ENCODE measurements around the gene CHMP4A.

Gene CHMP4A

DNA sequence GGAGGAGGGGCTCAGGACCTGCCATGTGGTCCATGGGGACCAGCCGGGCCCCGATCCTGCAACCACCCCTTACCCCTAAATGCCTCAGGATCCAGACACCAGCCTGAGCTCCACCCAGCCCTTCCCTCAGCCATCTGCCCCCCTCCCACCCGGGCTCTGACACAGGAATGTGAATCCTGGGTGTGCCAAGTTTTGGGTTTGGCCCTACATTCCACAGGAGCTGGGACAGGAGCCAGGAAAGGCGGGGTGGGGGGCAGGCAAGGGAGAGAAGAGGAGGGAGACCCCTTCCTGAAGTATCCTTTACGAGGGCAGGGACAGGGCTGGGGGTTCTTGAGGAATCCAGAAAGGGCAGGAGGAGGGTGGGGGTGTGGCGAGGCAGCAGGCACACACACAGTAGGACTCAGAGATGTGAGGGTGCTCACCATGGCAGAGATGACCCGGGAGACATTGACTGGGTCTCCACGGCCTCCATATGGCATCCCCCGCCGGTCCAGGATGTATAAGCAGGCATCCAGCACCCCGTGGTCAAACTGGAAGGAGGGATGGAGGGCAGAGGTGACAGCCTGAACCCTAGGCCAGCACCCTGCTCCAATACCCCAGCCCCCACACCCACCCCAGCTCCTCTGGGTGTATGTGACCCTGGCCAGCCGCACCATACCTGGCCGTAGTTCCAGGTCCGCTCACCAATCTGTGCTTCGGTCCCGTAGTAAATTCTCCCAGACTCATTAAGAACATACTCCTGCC, 46.2 kb upstream of the CHMP4A start:
- no peak for DNase-seq (ENCODE audit: low read depth)
- H3K4me3 ChIP-seq (ENCODE audit: low read depth, low read length), result no peak overlapping the region
- TF ChIP-seq, protein P1, sequence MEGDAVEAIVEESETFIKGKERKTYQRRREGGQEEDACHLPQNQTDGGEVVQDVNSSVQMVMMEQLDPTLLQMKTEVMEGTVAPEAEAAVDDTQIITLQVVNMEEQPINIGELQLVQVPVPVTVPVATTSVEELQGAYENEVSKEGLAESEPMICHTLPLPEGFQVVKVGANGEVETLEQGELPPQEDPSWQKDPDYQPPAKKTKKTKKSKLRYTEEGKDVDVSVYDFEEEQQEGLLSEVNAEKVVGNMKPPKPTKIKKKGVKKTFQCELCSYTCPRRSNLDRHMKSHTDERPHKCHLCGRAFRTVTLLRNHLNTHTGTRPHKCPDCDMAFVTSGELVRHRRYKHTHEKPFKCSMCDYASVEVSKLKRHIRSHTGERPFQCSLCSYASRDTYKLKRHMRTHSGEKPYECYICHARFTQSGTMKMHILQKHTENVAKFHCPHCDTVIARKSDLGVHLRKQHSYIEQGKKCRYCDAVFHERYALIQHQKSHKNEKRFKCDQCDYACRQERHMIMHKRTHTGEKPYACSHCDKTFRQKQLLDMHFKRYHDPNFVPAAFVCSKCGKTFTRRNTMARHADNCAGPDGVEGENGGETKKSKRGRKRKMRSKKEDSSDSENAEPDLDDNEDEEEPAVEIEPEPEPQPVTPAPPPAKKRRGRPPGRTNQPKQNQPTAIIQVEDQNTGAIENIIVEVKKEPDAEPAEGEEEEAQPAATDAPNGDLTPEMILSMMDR (IDR thresholded peaks at IDR 0.05; ENCODE audit: low read depth, low read length), result no peak
- TF ChIP-seq, protein P2, sequence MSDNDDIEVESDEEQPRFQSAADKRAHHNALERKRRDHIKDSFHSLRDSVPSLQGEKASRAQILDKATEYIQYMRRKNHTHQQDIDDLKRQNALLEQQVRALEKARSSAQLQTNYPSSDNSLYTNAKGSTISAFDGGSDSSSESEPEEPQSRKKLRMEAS (IDR thresholded peaks at IDR 0.05; ENCODE audit: low read depth, low read length), result no peak
- TF ChIP-seq MYC (IDR thresholded peaks at IDR 0.05; ENCODE audit: low read depth, low read length) (no peak), POLR2A (IDR thresholded peaks at IDR 0.05; ENCODE audit: extremely low read depth, insufficient read length) (no peak)

DNA sequence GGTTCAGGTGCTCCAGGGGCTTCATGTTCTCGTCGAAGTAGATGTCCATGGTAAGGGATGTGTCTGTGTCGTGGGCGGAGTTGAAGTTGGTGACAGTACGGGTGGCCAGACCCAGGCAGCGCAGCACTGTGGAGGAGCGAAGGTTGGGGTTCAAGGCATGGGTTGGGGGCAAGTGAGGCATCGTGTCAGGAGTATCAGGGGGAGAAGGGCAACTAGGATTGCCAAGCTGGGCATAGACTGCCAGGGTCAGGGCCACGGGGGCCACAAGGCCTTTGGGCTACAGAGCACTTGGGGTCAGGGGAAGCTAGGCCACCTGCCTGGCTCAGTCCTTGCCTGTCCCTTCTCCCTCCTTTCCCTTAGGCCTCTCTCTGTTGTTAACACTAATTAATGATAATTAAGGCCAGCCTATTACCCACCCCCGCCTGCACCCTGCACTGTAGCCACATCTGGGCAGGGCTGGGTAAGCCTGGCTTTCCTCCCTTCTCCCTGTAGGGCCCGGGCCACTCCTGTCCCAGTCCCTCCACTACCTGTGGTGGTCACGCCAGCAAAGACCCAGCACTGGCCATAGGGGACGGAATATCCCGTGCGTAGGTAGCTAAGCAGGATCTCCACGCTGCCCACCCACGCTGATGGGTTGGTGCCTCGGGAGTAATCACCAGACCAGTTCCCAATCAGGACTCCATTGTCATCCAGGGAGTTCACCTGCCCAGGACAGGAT, 45.4 kb upstream of the CHMP4A start:
- TF ChIP-seq MYC (IDR thresholded peaks at IDR 0.05; ENCODE audit: low read depth, low read length) (no peak), POLR2A (IDR thresholded peaks at IDR 0.05; ENCODE audit: extremely low read depth, insufficient read length) (no peak)
- TF ChIP-seq, protein P2 (IDR thresholded peaks at IDR 0.05; ENCODE audit: low read depth, low read length), result no peak
- TF ChIP-seq, protein P1 (IDR thresholded peaks at IDR 0.05; ENCODE audit: low read depth, low read length), result no peak
- no peak overlapping the region for H3K4me3 ChIP-seq (ENCODE audit: low read depth, low read length)
- no peak for DNase-seq (ENCODE audit: low read depth)

DNA sequence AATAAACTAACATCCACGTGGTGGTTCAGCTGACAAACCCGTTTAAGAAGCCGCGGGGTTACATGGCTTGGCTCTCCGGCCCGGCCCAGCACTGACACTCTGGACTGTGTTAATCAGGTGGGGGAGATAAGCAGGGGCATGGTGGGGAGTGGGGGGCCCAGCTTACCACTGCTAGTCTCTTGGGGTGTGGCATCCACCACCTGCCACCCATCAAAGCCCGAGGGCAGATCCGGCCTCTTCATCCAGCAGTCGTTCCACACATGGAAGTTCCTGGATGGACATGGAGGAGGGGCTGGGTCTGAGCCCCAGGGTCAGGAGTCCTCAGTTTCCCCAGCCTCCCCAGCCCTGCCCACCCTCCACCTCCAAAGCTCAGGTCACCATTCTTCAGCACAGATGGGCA, 44.8 kb upstream of the CHMP4A start:
- H3K4me3 ChIP-seq (ENCODE audit: low read depth, low read length), result no peak overlapping the region
- TF ChIP-seq POLR2A (IDR thresholded peaks at IDR 0.05; ENCODE audit: extremely low read depth, insufficient read length), result no peak
- TF ChIP-seq, protein P2 (IDR thresholded peaks at IDR 0.05; ENCODE audit: low read depth, low read length), result no peak
- TF ChIP-seq, protein P1 (IDR thresholded peaks at IDR 0.05; ENCODE audit: low read depth, low read length), result no peak
- no peak for TF ChIP-seq MYC (IDR thresholded peaks at IDR 0.05; ENCODE audit: low read depth, low read length)
- DNase-seq (ENCODE audit: low read depth), result no peak

DNA sequence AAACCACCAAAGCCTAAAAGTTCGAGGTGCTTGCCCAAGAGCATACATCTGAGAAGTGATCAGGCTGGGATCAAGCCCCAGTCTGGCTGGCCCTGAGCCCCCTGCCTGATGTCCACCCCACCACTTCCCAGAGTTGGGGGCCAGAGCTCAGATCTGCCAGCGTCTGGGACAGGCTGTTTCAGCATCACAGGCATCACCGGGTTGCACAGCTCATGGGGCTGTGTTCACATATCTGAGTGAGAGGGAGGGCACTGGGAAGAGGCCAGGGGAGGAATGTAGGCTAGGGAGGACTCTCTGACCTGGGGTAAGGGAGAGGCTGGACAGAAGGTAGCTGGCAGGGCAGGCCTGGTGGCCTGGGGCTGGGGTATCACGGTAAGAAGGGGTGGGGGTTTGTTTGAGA, 43.7 kb upstream of the CHMP4A start:
- H3K4me3 ChIP-seq (ENCODE audit: low read depth, low read length), result no peak overlapping the region
- TF ChIP-seq, protein P2 (IDR thresholded peaks at IDR 0.05; ENCODE audit: low read depth, low read length), result no peak
- no peak for TF ChIP-seq POLR2A (IDR thresholded peaks at IDR 0.05; ENCODE audit: extremely low read depth, insufficient read length)
- TF ChIP-seq MYC (IDR thresholded peaks at IDR 0.05; ENCODE audit: low read depth, low read length), result no peak
- TF ChIP-seq, protein P1 (IDR thresholded peaks at IDR 0.05; ENCODE audit: low read depth, low read length), result no peak

DNA sequence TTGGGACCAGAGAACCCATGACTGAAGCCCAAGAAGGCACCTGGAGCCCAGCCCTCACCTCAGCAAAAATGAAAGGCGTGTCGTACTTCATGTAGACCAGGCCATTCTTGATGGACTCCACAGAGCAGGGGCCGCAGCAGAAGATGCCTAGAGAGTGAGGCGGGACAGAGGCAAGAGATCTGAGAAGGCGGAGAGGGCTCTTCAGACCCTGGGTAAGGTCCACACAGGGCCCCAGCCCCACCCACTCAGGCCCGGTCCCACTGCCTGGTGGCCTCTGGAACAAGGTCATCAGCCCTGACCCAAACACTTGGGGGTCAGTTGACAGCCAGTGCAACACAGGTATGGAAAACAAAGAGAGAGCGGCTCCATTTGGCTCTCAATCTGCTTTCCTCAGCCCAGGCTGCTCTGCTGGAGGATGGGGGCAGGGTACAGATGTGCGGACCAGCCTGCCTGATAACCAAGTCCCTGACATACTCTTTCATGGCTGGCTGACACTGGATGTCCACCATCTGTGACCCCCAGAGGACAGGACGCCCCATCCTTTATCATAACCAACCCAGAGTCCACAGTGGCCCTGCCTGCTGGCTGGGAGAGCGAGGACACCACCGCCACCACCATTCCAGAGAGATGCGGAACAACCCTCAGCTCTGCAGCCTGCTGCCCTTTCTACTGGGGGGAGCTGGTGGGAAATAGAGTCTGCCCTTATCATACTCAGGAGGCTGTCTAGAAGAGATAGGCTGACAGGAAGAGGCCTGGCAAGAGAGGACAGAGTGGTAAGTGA, 42.8 kb upstream of the CHMP4A start:
- TF ChIP-seq MYC (IDR thresholded peaks at IDR 0.05; ENCODE audit: low read depth, low read length), result no peak
- TF ChIP-seq, protein P1 (IDR thresholded peaks at IDR 0.05; ENCODE audit: low read depth, low read length), result no peak
- TF ChIP-seq, protein P2 (IDR thresholded peaks at IDR 0.05; ENCODE audit: low read depth, low read length), result no peak
- TF ChIP-seq POLR2A (IDR thresholded peaks at IDR 0.05; ENCODE audit: extremely low read depth, insufficient read length), result no peak
- no peak for DNase-seq (ENCODE audit: low read depth)
- no peak overlapping the region for H3K4me3 ChIP-seq (ENCODE audit: low read depth, low read length)

More for the DNA sequence above, 43.7 kb upstream of the CHMP4A start:
- DNase-seq (ENCODE audit: low read depth), result no peak
